ENCODE measurements around the gene HOXA1.

The HOXA1 gene

DNA sequence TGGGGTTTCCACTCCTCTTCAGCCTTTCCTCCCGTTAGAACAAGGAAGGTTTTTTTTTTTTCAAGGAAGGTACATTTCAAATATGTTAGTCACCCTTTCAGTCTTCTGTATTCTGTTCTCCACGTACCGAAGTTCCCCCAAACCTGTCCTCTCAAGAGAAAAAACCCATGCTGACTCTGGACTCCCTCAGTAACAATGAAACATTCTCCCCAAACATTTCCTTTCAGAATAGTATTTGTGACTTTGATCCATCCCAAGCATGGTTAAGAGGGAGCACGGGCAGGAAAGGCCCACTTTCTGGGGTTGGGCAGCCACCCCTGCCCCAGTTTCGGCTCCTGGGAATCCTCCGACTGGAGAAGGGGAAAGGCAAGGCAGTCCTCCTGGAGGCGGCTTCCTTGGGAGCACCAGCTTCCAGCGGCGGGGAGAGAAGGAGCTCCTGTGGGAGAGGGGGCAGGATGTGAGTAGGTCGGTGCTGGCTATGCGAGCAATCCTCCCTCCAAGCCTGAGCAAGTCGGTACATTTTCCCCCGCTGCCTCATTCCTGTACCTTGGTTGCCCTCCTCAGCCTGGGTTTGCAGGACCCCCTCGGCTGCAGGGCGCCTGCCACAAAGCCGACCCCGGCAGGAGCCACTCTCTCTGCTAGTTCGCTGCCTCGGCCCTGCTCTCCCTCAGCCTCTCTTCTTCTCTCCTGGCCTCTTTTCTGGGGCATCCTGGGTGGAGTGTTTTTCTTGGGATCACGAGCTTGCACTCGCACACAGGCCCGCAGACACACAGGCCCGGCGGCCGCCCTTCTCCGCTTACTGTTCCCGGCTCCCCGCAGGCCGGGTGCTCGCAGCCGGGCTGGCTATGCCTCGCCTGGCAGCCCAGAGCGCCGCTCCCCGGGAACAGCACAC is 2.1 kb upstream of the HOXA1 start (continued):
- no peak for TF ChIP-seq ZNF639 (tag by site-specific recombination; IDR thresholded peaks at IDR 0.05)
- peak; percentile 64 for TF ChIP-seq OSR2 (tag by site-specific recombination; IDR thresholded peaks at IDR 0.05)
- TF ChIP-seq ZNF266 (tag by site-specific recombination; IDR thresholded peaks at IDR 0.05; ENCODE audit: low read depth) = no peak
- TF ChIP-seq ZNF837 (tag by site-specific recombination; IDR thresholded peaks at IDR 0.05) = no peak
- TF ChIP-seq ZNF624 (tag by site-specific recombination; IDR thresholded peaks at IDR 0.05) = no peak
- TF ChIP-seq, protein P1, sequence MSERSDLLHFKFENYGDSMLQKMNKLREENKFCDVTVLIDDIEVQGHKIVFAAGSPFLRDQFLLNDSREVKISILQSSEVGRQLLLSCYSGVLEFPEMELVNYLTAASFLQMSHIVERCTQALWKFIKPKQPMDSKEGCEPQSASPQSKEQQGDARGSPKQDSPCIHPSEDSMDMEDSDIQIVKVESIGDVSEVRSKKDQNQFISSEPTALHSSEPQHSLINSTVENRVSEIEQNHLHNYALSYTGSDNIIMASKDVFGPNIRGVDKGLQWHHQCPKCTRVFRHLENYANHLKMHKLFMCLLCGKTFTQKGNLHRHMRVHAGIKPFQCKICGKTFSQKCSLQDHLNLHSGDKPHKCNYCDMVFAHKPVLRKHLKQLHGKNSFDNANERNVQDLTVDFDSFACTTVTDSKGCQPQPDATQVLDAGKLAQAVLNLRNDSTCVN (tag by site-specific recombination; optimal IDR thresholded peaks at IDR 0.05) = peak; percentile 44

GRCh38 chr7:27096768-27097514 is 1.1 kb upstream of the HOXA1 start:
- POLR2A ChIA-PET = interaction anchor here (0.6 to 4.3 kb wide), 19 partner anchors 8 to 401 kb away, joined by 3 to 32 read pairs (median 4); partner anchors contain the start of genes HOXA4, HOXA5, HOXA6 and SKAP2
- H3K27ac ChIP-seq (ENCODE audit: extremely low read depth, low read depth, low read length) = peak overlapping the region; percentile 98
- H3K4me3 ChIP-seq (ENCODE audit: low read depth, low read length) = peak overlapping the region; percentile 77
- TF ChIP-seq, protein P2, sequence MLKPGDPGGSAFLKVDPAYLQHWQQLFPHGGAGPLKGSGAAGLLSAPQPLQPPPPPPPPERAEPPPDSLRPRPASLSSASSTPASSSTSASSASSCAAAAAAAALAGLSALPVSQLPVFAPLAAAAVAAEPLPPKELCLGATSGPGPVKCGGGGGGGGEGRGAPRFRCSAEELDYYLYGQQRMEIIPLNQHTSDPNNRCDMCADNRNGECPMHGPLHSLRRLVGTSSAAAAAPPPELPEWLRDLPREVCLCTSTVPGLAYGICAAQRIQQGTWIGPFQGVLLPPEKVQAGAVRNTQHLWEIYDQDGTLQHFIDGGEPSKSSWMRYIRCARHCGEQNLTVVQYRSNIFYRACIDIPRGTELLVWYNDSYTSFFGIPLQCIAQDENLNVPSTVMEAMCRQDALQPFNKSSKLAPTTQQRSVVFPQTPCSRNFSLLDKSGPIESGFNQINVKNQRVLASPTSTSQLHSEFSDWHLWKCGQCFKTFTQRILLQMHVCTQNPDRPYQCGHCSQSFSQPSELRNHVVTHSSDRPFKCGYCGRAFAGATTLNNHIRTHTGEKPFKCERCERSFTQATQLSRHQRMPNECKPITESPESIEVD (tag by site-specific recombination; IDR thresholded peaks at IDR 0.05) = no peak
- TF ChIP-seq KLF16 (tag by site-specific recombination; IDR thresholded peaks at IDR 0.05) (no peak), SP3 (tag by site-specific recombination; IDR thresholded peaks at IDR 0.05) (peak; percentile 25; the same call in 1 of the 2 replicates), IKZF3 (tag by site-specific recombination; IDR thresholded peaks at IDR 0.05) (no peak; the same call in 1 of the 2 replicates), ZNF184 (tag by site-specific recombination; IDR thresholded peaks at IDR 0.05) (no peak), ZNF654 (tag by site-specific recombination; IDR thresholded peaks at IDR 0.05; ENCODE audit: low read depth) (no peak), RBAK (tag by site-specific recombination; IDR thresholded peaks at IDR 0.05) (no peak), ZNF658 (tag by site-specific recombination; IDR thresholded peaks at IDR 0.05) (no peak), ZNF768 (tag by site-specific recombination; IDR thresholded peaks at IDR 0.05) (no peak), ZNF501 (tag by site-specific recombination; IDR thresholded peaks at IDR 0.05) (0 out of 2 replicates have a peak, but pooled peaks have one; percentile 21), BCL11B (tag by site-specific recombination; IDR thresholded peaks at IDR 0.05; ENCODE audit: low read depth) (no peak)
- TF ChIP-seq, protein P3, sequence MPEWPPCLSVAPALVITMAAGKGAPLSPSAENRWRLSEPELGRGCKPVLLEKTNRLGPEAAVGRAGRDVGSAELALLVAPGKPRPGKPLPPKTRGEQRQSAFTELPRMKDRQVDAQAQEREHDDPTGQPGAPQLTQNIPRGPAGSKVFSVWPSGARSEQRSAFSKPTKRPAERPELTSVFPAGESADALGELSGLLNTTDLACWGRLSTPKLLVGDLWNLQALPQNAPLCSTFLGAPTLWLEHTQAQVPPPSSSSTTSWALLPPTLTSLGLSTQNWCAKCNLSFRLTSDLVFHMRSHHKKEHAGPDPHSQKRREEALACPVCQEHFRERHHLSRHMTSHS (tag by site-specific recombination; IDR thresholded peaks at IDR 0.05) = no peak
- TF ChIP-seq, protein P4, sequence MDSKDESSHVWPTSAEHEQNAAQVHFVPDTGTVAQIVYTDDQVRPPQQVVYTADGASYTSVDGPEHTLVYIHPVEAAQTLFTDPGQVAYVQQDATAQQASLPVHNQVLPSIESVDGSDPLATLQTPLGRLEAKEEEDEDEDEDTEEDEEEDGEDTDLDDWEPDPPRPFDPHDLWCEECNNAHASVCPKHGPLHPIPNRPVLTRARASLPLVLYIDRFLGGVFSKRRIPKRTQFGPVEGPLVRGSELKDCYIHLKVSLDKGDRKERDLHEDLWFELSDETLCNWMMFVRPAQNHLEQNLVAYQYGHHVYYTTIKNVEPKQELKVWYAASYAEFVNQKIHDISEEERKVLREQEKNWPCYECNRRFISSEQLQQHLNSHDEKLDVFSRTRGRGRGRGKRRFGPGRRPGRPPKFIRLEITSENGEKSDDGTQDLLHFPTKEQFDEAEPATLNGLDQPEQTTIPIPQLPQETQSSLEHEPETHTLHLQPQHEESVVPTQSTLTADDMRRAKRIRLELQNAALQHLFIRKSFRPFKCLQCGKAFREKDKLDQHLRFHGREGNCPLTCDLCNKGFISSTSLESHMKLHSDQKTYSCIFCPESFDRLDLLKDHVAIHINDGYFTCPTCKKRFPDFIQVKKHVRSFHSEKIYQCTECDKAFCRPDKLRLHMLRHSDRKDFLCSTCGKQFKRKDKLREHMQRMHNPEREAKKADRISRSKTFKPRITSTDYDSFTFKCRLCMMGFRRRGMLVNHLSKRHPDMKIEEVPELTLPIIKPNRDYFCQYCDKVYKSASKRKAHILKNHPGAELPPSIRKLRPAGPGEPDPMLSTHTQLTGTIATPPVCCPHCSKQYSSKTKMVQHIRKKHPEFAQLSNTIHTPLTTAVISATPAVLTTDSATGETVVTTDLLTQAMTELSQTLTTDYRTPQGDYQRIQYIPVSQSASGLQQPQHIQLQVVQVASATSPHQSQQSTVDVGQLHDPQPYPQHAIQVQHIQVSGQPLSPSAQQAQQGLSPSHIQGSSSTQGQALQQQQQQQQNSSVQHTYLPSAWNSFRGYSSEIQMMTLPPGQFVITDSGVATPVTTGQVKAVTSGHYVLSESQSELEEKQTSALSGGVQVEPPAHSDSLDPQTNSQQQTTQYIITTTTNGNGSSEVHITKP (tag by site-specific recombination; IDR thresholded peaks at IDR 0.05) = no peak
- TF ChIP-seq, protein P5, sequence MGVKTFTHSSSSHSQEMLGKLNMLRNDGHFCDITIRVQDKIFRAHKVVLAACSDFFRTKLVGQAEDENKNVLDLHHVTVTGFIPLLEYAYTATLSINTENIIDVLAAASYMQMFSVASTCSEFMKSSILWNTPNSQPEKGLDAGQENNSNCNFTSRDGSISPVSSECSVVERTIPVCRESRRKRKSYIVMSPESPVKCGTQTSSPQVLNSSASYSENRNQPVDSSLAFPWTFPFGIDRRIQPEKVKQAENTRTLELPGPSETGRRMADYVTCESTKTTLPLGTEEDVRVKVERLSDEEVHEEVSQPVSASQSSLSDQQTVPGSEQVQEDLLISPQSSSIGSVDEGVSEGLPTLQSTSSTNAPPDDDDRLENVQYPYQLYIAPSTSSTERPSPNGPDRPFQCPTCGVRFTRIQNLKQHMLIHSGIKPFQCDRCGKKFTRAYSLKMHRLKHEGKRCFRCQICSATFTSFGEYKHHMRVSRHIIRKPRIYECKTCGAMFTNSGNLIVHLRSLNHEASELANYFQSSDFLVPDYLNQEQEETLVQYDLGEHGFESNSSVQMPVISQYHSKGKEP (tag by site-specific recombination; IDR thresholded peaks at IDR 0.05) = no peak
- TF ChIP-seq, protein P6, sequence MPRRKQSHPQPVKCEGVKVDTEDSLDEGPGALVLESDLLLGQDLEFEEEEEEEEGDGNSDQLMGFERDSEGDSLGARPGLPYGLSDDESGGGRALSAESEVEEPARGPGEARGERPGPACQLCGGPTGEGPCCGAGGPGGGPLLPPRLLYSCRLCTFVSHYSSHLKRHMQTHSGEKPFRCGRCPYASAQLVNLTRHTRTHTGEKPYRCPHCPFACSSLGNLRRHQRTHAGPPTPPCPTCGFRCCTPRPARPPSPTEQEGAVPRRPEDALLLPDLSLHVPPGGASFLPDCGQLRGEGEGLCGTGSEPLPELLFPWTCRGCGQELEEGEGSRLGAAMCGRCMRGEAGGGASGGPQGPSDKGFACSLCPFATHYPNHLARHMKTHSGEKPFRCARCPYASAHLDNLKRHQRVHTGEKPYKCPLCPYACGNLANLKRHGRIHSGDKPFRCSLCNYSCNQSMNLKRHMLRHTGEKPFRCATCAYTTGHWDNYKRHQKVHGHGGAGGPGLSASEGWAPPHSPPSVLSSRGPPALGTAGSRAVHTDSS (tag by site-specific recombination; IDR thresholded peaks at IDR 0.05) = no peak

More at GRCh38 chr7:27096768-27097514, 1.1 kb upstream of the HOXA1 start:
- H3K4me1 ChIP-seq (ENCODE audit: control insufficient read depth, insufficient read depth, low read length) = peaks cover 32% of the 10 kb centered on the region
- no peaks in the 10 kb centered on the region for H3K9me3 ChIP-seq (ENCODE audit: control insufficient read depth, insufficient read depth, low read depth, low read length)
- CTCF ChIA-PET = interaction anchor here (1.0 to 2.0 kb wide), 5 partner anchors 9 to 415 kb away, joined by 3 to 11 read pairs (median 5); partner anchors contain the start of gene HOXA5
- H3K36me3 ChIP-seq (ENCODE audit: control insufficient read depth in 2 of 2, insufficient read depth in 1 of 2, low read length in 2 of 2) = peaks cover 12 to 28% of the 10 kb centered on the region in 2 experiments; a peak in 2 of 3 replicates

Measured in HEK293 (cell line).